TTC549 (cell line): ENCODE measurements around the gene SH3D21.

ENCODE experiments used
- FAIRE-seq: peaks from 2 replicates; lab custom pipeline; 2012; peaks lifted over from hg19 to GRCh38; lab: Jason Lieb, UNC

SH3D21 gene

DNA sequence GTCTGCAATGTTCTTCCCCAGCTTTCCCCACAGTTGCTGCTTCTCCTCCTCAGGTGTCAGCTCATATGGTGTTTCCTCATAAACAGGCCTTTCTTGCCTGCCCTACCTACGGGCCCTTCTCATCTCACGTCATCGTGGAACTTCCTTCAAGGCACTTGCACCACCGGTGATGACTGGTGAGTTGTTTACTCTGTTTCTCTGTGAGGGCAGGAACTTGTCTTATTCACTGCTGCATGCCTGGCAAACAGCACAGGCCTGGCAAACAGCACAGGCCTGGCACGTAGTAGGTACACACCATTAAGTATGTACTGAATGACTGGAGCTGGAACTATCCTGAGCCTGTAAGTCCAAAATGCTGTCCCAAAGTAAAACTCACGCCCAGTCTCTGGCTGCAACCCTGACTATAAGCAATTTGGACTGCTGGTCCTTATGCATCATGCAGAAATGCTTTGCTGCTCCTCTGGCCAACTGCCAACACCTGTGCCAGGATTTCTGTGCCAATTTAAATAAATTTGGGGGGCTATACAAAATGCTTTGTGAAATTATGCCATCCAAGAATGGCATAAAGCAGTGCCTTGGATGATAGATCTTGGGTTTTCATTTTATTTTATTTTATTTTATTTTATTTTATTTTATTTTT is 53.9 kb downstream of the SH3D21 start:
- FAIRE-seq = no peak

DNA sequence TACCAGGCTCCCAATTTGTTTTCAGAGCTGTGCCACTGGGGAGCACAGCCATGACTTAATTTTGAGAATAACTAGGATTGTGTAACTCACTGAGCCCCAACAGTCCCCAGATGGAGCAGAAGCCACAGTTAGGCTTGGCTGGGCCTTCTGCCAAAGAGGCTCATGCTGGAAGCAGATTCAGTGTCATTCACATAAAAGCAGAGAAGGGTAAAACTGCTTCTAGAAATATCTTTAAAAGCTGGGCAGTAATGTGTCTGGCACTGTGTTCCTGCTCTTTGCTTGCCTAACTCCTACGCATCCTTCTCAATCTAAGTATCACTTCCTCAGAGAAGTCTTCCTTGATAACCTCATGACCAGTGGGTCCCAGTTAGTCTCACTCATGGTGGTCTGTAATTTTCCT is 59.2 kb downstream of the SH3D21 start:
- no peak for FAIRE-seq

GRCh38 chr1:36366091-36366661 is 60.0 kb downstream of the SH3D21 start:
- FAIRE-seq = no peak

- FAIRE-seq = no peak
Observed at GRCh38 chr1:36367066-36367465, 60.9 kb downstream of the SH3D21 start.

- no peak for FAIRE-seq
Observed at GRCh38 chr1:36367798-36368197, 61.6 kb downstream of the SH3D21 start.

- FAIRE-seq = no peak
Observed at GRCh38 chr1:36369061-36369861, 63.1 kb downstream of the SH3D21 start.
